Measurements from ENCODE around the gene CIB1. TPM values are rescaled to one million over a fixed set of nuclear protein-coding genes. Genes with fewer than 3 reads are reported as not detected.

CIB1 gene
- total RNA-seq, 4 donors from 2014 or later, result 15.5 to 43.4 (median 30.7) TPM

DNA sequence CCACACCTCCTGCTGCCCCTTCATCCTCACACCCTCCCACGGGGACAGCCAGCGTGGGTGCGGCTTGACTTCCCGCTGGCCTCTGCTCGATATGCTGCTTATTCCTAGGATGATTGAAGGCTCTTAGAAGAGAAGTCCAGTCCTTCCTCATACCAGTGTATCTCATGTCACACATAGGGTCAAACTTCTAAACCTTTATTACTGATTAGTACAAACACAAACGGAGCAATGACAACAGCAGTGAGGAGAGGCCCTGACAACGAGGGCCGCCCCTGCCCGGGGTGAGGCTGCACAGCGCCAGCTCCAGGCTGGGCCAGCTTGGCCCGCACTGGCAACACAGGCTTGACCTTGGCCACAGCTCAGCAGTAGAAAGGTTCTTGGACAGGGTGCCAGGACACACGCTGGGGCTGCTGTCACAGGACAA is 3.7 kb downstream of the CIB1 start:
- DNase-seq (peak in 1 of 2 donors; percentile 74), ATAC-seq (peak in 1 of 2 donors; percentile 35)
- no peak overlapping the region for H3K4me3 ChIP-seq
- H3K4me1 ChIP-seq, result peaks cover 32 to 43% of the 10 kb centered on the region in 2 donors
- peak overlapping the region; percentile 30 to 70 (median 58) for H3K27ac ChIP-seq
- TF ChIP-seq, protein P1, sequence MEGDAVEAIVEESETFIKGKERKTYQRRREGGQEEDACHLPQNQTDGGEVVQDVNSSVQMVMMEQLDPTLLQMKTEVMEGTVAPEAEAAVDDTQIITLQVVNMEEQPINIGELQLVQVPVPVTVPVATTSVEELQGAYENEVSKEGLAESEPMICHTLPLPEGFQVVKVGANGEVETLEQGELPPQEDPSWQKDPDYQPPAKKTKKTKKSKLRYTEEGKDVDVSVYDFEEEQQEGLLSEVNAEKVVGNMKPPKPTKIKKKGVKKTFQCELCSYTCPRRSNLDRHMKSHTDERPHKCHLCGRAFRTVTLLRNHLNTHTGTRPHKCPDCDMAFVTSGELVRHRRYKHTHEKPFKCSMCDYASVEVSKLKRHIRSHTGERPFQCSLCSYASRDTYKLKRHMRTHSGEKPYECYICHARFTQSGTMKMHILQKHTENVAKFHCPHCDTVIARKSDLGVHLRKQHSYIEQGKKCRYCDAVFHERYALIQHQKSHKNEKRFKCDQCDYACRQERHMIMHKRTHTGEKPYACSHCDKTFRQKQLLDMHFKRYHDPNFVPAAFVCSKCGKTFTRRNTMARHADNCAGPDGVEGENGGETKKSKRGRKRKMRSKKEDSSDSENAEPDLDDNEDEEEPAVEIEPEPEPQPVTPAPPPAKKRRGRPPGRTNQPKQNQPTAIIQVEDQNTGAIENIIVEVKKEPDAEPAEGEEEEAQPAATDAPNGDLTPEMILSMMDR (IDR thresholded peaks at IDR 0.05 in 4 of 5, conservative IDR thresholded peaks at IDR 0.05 in 1 of 5), result no peak
- no peak for TF ChIP-seq POLR2A (IDR thresholded peaks at IDR 0.05)
- H3K9me3 ChIP-seq, result no peaks in the 10 kb centered on the region
- intact Hi-C loops (cut with DNase I; ENCODE audit: low total_unique reads) (no loop called here), in situ Hi-C loops (cut with MboI; ENCODE audit: low sequenced_read_pairs in 4 of 4) (no loop called here)
- H3K36me3 ChIP-seq, result peaks cover 0 to 41% of the 10 kb centered on the region in 2 donors
- H3K27me3 ChIP-seq, result no peaks in the 10 kb centered on the region

DNA sequence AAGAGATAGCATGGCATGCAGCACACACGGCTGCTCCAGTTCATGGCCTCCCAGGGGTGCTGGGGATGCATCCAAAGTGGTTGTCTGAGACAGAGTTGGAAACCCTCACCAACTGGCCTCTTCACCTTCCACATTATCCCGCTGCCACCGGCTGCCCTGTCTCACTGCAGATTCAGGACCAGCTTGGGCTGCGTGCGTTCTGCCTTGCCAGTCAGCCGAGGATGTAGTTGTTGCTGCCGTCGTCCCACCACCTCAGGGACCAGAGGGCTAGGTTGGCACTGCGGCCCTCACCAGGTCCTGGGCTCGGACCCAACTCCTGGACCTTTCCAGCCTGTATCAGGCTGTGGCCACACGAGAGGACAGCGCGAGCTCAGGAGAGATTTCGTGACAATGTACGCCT is 4.8 kb downstream of the CIB1 start:
- TF ChIP-seq POLR2A (IDR thresholded peaks at IDR 0.05), result no peak
- TF ChIP-seq, protein P1 (IDR thresholded peaks at IDR 0.05 in 4 of 5, conservative IDR thresholded peaks at IDR 0.05 in 1 of 5), result no peak
- peaks cover 0 to 52% of the 10 kb centered on the region in 2 donors for H3K36me3 ChIP-seq
- DNase-seq (no peak), ATAC-seq (no peak)
- H3K27me3 ChIP-seq, result no peaks in the 10 kb centered on the region
- H3K4me3 ChIP-seq, result no peak overlapping the region
- no peaks in the 10 kb centered on the region for H3K9me3 ChIP-seq
- peaks cover 25 to 34% of the 10 kb centered on the region in 2 donors for H3K4me1 ChIP-seq
- no peak overlapping the region for H3K27ac ChIP-seq
- in situ Hi-C loops (cut with MboI; ENCODE audit: low sequenced_read_pairs in 4 of 4) (no loop called here), intact Hi-C loops (cut with DNase I; ENCODE audit: low total_unique reads) (loop anchor here (10.0 kb wide), 1 partner anchor 464 kb away; no protein-coding TSS in a partner anchor)

DNA sequence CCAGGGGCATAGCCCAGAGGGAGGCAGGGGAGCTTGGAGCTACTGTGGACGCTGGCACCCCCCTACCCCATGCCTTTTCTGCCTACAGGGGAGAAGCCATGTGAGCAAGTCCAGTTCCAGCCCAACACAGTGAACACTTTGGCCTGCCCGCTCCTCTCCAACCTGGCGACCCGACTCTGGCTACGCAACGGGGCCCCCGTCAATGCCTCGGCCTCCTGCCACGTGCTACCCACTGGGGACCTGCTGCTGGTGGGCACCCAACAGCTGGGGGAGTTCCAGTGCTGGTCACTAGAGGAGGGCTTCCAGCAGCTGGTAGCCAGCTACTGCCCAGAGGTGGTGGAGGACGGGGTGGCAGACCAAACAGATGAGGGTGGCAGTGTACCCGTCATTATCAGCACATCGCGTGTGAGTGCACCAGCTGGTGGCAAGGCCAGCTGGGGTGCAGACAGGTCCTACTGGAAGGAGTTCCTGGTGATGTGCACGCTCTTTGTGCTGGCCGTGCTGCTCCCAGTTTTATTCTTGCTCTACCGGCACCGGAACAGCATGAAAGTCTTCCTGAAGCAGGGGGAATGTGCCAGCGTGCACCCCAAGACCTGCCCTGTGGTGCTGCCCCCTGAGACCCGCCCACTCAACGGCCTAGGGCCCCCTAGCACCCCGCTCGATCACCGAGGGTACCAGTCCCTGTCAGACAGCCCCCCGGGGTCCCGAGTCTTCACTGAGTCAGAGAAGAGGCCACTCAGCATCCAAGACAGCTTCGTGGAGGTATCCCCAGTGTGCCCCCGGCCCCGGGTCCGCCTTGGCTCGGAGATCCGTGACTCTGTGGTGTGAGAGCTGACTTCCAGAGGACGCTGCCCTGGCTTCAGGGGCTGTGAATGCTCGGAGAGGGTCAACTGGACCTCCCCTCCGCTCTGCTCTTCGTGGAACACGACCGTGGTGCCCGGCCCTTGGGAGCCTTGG is 5.6 kb downstream of the CIB1 start:
- in situ Hi-C loops (cut with MboI; ENCODE audit: low sequenced_read_pairs in 4 of 4) (no loop called here), intact Hi-C loops (cut with DNase I; ENCODE audit: low total_unique reads) (loop anchor here (10.0 kb wide), 1 partner anchor 463 kb away; no protein-coding TSS in a partner anchor)
- Histone ChIP-seq H3K27me3 (no peaks in the 10 kb centered on the region), H3K4me3 (no peak overlapping the region), H3K36me3 (peaks cover 0 to 58% of the 10 kb centered on the region in 2 donors), H3K27ac (no peak overlapping the region), H3K9me3 (no peaks in the 10 kb centered on the region), H3K4me1 (peaks cover 25 to 33% of the 10 kb centered on the region in 2 donors)
- no peak for ATAC-seq
- DNase-seq, result no peak
- TF ChIP-seq POLR2A (IDR thresholded peaks at IDR 0.05), result no peak
- TF ChIP-seq, protein P1 (IDR thresholded peaks at IDR 0.05 in 4 of 5, conservative IDR thresholded peaks at IDR 0.05 in 1 of 5), result no peak

DNA sequence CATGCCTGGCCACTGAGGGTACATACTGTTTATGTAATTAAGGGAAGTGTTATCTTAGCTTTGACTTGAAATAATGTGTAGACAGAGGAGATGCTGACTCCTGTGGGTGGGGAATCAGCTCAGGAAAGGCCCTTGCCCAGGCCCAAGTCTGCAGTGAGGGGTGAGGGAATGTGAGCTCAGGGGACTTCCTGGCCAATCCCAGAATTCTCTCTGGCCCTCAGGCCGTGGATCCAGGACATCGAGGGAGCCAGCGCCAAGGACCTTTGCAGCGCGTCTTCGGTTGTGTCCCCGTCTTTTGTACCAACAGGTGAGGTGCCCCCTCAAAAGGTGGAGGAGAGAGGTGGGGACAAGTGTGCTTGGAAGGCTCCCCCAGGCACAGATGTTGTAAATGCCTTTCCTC is 6.4 kb downstream of the CIB1 start:
- H3K36me3 ChIP-seq, result peaks cover 0 to 58% of the 10 kb centered on the region in 2 donors
- H3K9me3 ChIP-seq, result no peaks in the 10 kb centered on the region
- no peak for TF ChIP-seq POLR2A (IDR thresholded peaks at IDR 0.05)
- TF ChIP-seq, protein P1 (IDR thresholded peaks at IDR 0.05 in 4 of 5, conservative IDR thresholded peaks at IDR 0.05 in 1 of 5), result no peak
- in situ Hi-C loops (cut with MboI; ENCODE audit: low sequenced_read_pairs in 4 of 4), result no loop called here
- H3K4me3 ChIP-seq, result no peak overlapping the region
- DNase-seq (no peak), ATAC-seq (no peak)
- H3K27me3 ChIP-seq, result no peaks in the 10 kb centered on the region
- peaks cover 17 to 25% of the 10 kb centered on the region in 2 donors for H3K4me1 ChIP-seq
- intact Hi-C loops (cut with DNase I; ENCODE audit: low total_unique reads), result loop anchor here (10.0 kb wide), 1 partner anchor 463 kb away; no protein-coding TSS in a partner anchor
- H3K27ac ChIP-seq, result no peak overlapping the region

Measured in gastrocnemius medialis (tissue), 4 donors.